GM12878 (cell line): ENCODE measurements around the gene IL1R2. TPM values are rescaled to one million over a fixed set of nuclear protein-coding genes. Genes with fewer than 3 reads are reported as not detected.

ENCODE experiments used
- ATAC-seq: fragments of 200-7000 bp; cut with Tn5 transposase; 3 replicates; pipeline ENCODE4 v1.9.1; 2020; ENCODE audit warnings: mild to moderate bottlenecking, moderate library complexity
- BruUV-seq: library from RNA; stranded (reverse); fragments of 400-500 nt; replicated peaks from 2 replicates; lab custom pipeline; 2021; lab: Mats Ljungman, UMichigan
- CTCF ChIA-PET: fragments of 300-600 bp; sonication (Branson Sonifier 250); formaldehyde crosslinking; extraction: SDS; loops from one replicate; lab custom pipeline; 2021; ENCODE audit warnings: inconsistent platforms; lab: Yijun Ruan, JAX
- POLR2A ChIA-PET: fragments of 350-600 bp; formaldehyde crosslinking; extraction: SDS; loops from one replicate; lab custom pipeline; 2021; ENCODE audit warnings: inconsistent platforms; lab: Charles Lee
- RAD21 ChIA-PET: fragments of 300-600 bp; sonication (Branson Sonifier 250); formaldehyde crosslinking; loops from one replicate; lab custom pipeline; 2023; ENCODE audit warnings: antibody characterized with exemption; ENCODE audit not compliant: unreplicated experiment; lab: Charles Lee
- SMC1A ChIA-PET: fragments of 300-600 bp; sonication (Branson Sonifier 250); formaldehyde crosslinking; loops from one replicate; lab custom pipeline; 2023; ENCODE audit not compliant: unreplicated experiment, uncharacterized antibody; lab: Charles Lee
- DNase-seq: peaks from one replicate; pipeline ENCODE4 v3.0.0-alpha.2; 2011; ENCODE audit warnings: low read depth, low spot score
- FAIRE-seq: peaks from 3 replicates; lab custom pipeline; 2011; peaks lifted over from hg19 to GRCh38; lab: Jason Lieb, UNC
- H2AFZ ChIP-seq: 2 replicates; pipeline ENCODE4 v1.6.0; 2011; ENCODE audit warnings: low read depth, low read length, control low read depth; ENCODE audit not compliant: control insufficient read depth
- H3K27ac ChIP-seq: 2 replicates; pipeline ENCODE4 v1.5.1; 2011; ENCODE audit warnings: control low read depth; ENCODE audit not compliant: control insufficient read depth, insufficient read depth
- H3K27me3 ChIP-seq, 2 experiments: replicated peaks in 1 of 2; 2 replicates each; pipeline versions ENCODE4 v1.6.0 to v1.6.1; 2011; ENCODE audit warnings: low read length in 1 of 2; ENCODE audit not compliant: control insufficient read depth in 2 of 2, insufficient read depth in 2 of 2
- H3K36me3 ChIP-seq, 2 experiments: 2 replicates each; pipeline ENCODE4 v1.5.1; 2011; ENCODE audit warnings: low read length in 1 of 2; ENCODE audit not compliant: control insufficient read depth in 2 of 2, insufficient read depth in 2 of 2
- H3K4me1 ChIP-seq: 2 replicates; pipeline ENCODE4 v1.6.1; 2011; ENCODE audit warnings: mild to moderate bottlenecking, low read length, moderate library complexity, mixed read lengths; ENCODE audit not compliant: control insufficient read depth, insufficient read depth
- H3K4me2 ChIP-seq: 2 replicates; pipeline ENCODE4 v1.6.0; 2011; ENCODE audit warnings: control low read depth; ENCODE audit not compliant: control insufficient read depth, insufficient read depth
- H3K4me3 ChIP-seq: fragments of 200-600 bp; sonication (generic); 2 replicates; pipeline ENCODE4 v1.5.1; 2016
- H3K79me2 ChIP-seq: 2 replicates; pipeline ENCODE4 v1.6.0; 2011; ENCODE audit warnings: low read length; ENCODE audit not compliant: control insufficient read depth, insufficient read depth
- H3K9ac ChIP-seq: 2 replicates; pipeline ENCODE4 v1.8.0; 2011; ENCODE audit warnings: low read length, control low read depth, mixed read lengths; ENCODE audit not compliant: control insufficient read depth, insufficient read depth
- H3K9me3 ChIP-seq: replicated peaks from 3 replicates; pipeline ENCODE4 v1.5.1; 2011; ENCODE audit warnings: mild to moderate bottlenecking, low read length; ENCODE audit not compliant: control insufficient read depth, insufficient read depth
- H4K20me1 ChIP-seq: 2 replicates; pipeline ENCODE4 v1.6.0; 2011; ENCODE audit not compliant: control insufficient read depth, insufficient read depth
- CHD4 ChIP-seq: fragments of 200-600 bp; sonication (generic); IDR thresholded peaks from 2 replicates; pipeline ENCODE4 v1.6.1; 2016; ENCODE audit warnings: mild to moderate bottlenecking
- HDAC6 ChIP-seq: fragments of 200-600 bp; sonication (generic); IDR thresholded peaks from one replicate; pipeline ENCODE4 v1.8.0; 2017; ENCODE audit warnings: antibody characterized with exemption; ENCODE audit not compliant: unreplicated experiment
- MEF2B ChIP-seq: fragments of 450-650 bp; IDR thresholded peaks from 2 replicates; pipeline ENCODE4 v1.6.1; 2018; ENCODE audit warnings: mild to moderate bottlenecking, moderate library complexity; ENCODE audit not compliant: partially characterized antibody, poor library complexity, severe bottlenecking
- POU2F2 ChIP-seq: IDR thresholded peaks from 3 replicates; pipeline ENCODE4 v1.6.1; 2011; ENCODE audit warnings: low read depth, mild to moderate bottlenecking, low read length, borderline replicate concordance
- RB1 ChIP-seq: fragments of 450-650 bp; formaldehyde crosslinking; IDR thresholded peaks from 2 replicates; pipeline ENCODE4 v1.6.1; 2017; ENCODE audit warnings: mild to moderate bottlenecking, borderline replicate concordance
- SREBF2 ChIP-seq: IDR thresholded peaks from 2 replicates; pipeline ENCODE4 v1.6.1; 2012; ENCODE audit warnings: mild to moderate bottlenecking, low read length
- TAF1 ChIP-seq: IDR thresholded peaks from 2 replicates; pipeline ENCODE4 v1.6.1; 2011; ENCODE audit warnings: mild to moderate bottlenecking, low read depth, low read length, borderline replicate concordance
- TCF7 ChIP-seq: IDR thresholded peaks from 2 replicates; pipeline ENCODE4 v1.6.1; 2014; ENCODE audit warnings: antibody characterized with exemption, borderline replicate concordance
- WGBS: methylation state at CpG from one replicate; pipeline ENCODE4 v1.1.6; 2016; ENCODE audit warnings: low lambda C conversion rate; ENCODE audit not compliant: insufficient replicate concordance, insufficient coverage; ENCODE audit errors: missing lambda C conversion rate; 5-methylcytosine and 5-hydroxymethylcytosine counted together
- in situ Hi-C: fragments of 300-500 bp; cut with MboI; formaldehyde crosslinking; loops from 9 replicates; pipeline ENCODE4 v1.14.3; 2018; ENCODE audit warnings: mixed read lengths
- intact Hi-C: fragments of 100-400 bp; cut with micrococcal nuclease; formaldehyde crosslinking; loops from one replicate; pipeline ENCODE4 v1.14.2; 2022; ENCODE audit not compliant: unreplicated experiment
- polyA plus RNA-seq, 11 experiments: library from polyadenylated mRNA; depleted of rRNA in 4 of 11; unstranded in 6 of 11; stranded (reverse) in 5 of 11; fragments of >200 nt; fragmentation: Nextera tagmentation in 4 of 11; fragmentation: Illumina TruSeq in 1 of 11; extraction: Ambion mirVana in 4 of 11; extraction: Trizol in 1 of 11; gene quantifications; 1 replicate in 1 of 11; 2 replicates in 10 of 11; pipeline versions ENCODE4 v1.2.1 to v1.2.3, GENCODE V29; 2011 to 2016; ENCODE audit warnings: inconsistent platforms in 2 of 11, missing spikeins in 2 of 11, low read depth in 1 of 11
- total RNA-seq, 4 experiments: library from RNA; depleted of rRNA in 3 of 4; stranded (reverse); fragments of >200 nt in 3 of 4; fragmentation: Illumina TruSeq in 1 of 4; extraction: Trizol in 1 of 4; gene quantifications; 2 replicates each; pipeline versions ENCODE4 v1.2.1 to v1.2.3, GENCODE V29; 2013 to 2021
- TF ChIP-seq, protein P1 (sequence below): fragments of 450-650 bp; IDR thresholded peaks from 2 replicates; pipeline ENCODE4 v1.6.1; 2017; ENCODE audit warnings: mild to moderate bottlenecking, moderate library complexity
- TF ChIP-seq, protein P2 (sequence below): IDR thresholded peaks from 2 replicates; pipeline ENCODE4 v1.6.1; 2011; ENCODE audit warnings: low read depth, low read length, improper control_type of control experiment, borderline replicate concordance

The IL1R2 gene
- total and polyA plus RNA-seq, 10 of the 15 experiments (the other 5 are each of a cell fraction or from before 2014, with no cell fraction given): 0.44 to 6.4 (median 0.62) TPM

DNA sequence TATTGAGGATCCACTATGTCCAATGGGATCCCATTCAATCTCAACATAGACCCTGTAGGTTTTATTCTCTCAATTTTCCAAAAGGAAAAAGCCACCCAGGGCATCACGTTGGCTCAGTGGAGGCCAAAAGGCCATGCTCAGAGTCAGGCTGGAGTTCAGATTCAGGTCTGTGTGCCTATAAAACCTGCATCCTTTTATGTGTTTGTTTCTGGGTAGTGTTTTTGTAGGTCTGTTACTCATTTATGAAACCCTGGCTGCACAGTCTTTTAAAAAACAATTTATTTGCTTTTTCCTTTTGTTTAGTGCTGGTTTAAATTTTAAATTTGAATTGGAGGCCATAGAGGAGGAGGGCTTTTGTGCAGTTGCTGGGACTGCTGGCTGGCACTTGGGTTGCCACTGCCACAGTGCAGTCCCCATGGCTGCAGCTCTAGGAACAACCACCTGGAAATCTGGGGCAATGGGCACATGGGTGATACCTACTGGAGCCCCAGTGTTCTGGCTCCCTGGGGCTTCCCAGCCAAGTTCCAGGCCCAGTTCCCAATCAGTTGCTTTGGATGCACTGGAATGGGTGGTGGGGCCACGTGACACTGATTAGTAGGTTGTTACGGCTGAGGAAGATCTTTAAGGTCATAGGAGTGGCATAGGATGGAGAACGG is 31.3 kb downstream of the IL1R2 start:
- DNase-seq (no peak), ATAC-seq (no peak), FAIRE-seq (no peak)
- H3K4me1 ChIP-seq: peaks cover 7% of the 10 kb centered on the region
- ChIA-PET RAD21 (interaction anchor here (1.5 to 6.1 kb wide), 3 partner anchors 85 to 218 kb away, joined by 11 to 115 read pairs (median 30); no protein-coding TSS in a partner anchor), SMC1A (interaction anchor here (1.4 to 7.0 kb wide), 4 partner anchors 14 to 421 kb away, joined by 3 to 72 read pairs (median 21); no protein-coding TSS in a partner anchor), POLR2A (interaction anchor here (0.7 to 4.6 kb wide), 2 partner anchors 217 kb away, joined by 17 to 32 read pairs; no protein-coding TSS in a partner anchor), CTCF (interaction anchor here (1.6 to 15.7 kb wide), 5 partner anchors 17 to 215 kb away, joined by 3 to 370 read pairs (median 53); no protein-coding TSS in a partner anchor)
- WGBS: 39% methylated on average over 4 of the region's 4 CpGs
- no peaks in the 10 kb centered on the region for H3K36me3 ChIP-seq
- H3K9ac ChIP-seq: no peak overlapping the region
- no peak overlapping the region for H3K4me3 ChIP-seq
- BruUV-seq: no TSS peak
- H3K79me2 ChIP-seq: no peaks in the 10 kb centered on the region
- in situ Hi-C loops: loop anchor here (5.0 kb wide), 3 partner anchors 214 to 424 kb away; no protein-coding TSS in a partner anchor
- H4K20me1 ChIP-seq: no peaks in the 10 kb centered on the region
- intact Hi-C loops: loop anchor here (5.0 kb wide), 1 partner anchor 144 kb away; no protein-coding TSS in a partner anchor
- TF ChIP-seq TCF7 (no peak), HDAC6 (no peak), SREBF2 (no peak), POU2F2 (no peak), MEF2B (no peak), RB1 (no peak), CHD4 (no peak), TAF1 (no peak)
- TF ChIP-seq, protein P1, sequence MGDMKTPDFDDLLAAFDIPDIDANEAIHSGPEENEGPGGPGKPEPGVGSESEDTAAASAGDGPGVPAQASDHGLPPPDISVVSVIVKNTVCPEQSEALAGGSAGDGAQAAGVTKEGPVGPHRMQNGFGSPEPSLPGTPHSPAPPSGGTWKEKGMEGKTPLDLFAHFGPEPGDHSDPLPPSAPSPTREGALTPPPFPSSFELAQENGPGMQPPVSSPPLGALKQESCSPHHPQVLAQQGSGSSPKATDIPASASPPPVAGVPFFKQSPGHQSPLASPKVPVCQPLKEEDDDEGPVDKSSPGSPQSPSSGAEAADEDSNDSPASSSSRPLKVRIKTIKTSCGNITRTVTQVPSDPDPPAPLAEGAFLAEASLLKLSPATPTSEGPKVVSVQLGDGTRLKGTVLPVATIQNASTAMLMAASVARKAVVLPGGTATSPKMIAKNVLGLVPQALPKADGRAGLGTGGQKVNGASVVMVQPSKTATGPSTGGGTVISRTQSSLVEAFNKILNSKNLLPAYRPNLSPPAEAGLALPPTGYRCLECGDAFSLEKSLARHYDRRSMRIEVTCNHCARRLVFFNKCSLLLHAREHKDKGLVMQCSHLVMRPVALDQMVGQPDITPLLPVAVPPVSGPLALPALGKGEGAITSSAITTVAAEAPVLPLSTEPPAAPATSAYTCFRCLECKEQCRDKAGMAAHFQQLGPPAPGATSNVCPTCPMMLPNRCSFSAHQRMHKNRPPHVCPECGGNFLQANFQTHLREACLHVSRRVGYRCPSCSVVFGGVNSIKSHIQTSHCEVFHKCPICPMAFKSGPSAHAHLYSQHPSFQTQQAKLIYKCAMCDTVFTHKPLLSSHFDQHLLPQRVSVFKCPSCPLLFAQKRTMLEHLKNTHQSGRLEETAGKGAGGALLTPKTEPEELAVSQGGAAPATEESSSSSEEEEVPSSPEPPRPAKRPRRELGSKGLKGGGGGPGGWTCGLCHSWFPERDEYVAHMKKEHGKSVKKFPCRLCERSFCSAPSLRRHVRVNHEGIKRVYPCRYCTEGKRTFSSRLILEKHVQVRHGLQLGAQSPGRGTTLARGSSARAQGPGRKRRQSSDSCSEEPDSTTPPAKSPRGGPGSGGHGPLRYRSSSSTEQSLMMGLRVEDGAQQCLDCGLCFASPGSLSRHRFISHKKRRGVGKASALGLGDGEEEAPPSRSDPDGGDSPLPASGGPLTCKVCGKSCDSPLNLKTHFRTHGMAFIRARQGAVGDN: no peak
- TF ChIP-seq, protein P2, sequence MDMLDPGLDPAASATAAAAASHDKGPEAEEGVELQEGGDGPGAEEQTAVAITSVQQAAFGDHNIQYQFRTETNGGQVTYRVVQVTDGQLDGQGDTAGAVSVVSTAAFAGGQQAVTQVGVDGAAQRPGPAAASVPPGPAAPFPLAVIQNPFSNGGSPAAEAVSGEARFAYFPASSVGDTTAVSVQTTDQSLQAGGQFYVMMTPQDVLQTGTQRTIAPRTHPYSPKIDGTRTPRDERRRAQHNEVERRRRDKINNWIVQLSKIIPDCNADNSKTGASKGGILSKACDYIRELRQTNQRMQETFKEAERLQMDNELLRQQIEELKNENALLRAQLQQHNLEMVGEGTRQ: no peak
- no peak overlapping the region for H2AFZ ChIP-seq
- H3K27me3 ChIP-seq: no peaks in the 10 kb centered on the region
- no peak overlapping the region for H3K4me2 ChIP-seq
- H3K9me3 ChIP-seq: no peaks in the 10 kb centered on the region; the same call in 2 of the 3 replicates
- H3K27ac ChIP-seq: no peak overlapping the region
